Tibial artery (tissue), 4 donors: ENCODE measurements around the gene WNK3.

Experiments used
- DNase-seq, 2 donors: peaks; one replicate each; pipeline ENCODE4 v3.0.0-alpha.2; 2019
- H3K27ac ChIP-seq, 2 donors: fragments of 200-600 bp; sonication (generic) in 1 of 2; 1 replicate in 1 of 2; 2 replicates in 1 of 2; pipeline ENCODE4 v1.5.1; 2018 to 2019; ENCODE audit warnings: mild to moderate bottlenecking in 1 of 2
- H3K27me3 ChIP-seq, 2 donors: fragments of 200-600 bp; sonication (generic) in 1 of 2; one replicate each; pipeline versions ENCODE4 v1.5.1 to v1.6.0; 2016 to 2019
- H3K36me3 ChIP-seq, 3 donors: fragments of 200-600 bp; sonication (generic) in 2 of 3; one replicate each; pipeline ENCODE4 v1.5.1; 2016 to 2019; ENCODE audit warnings: mild to moderate bottlenecking in 2 of 3
- H3K4me1 ChIP-seq, 4 donors: fragments of 200-600 bp; sonication (generic) in 2 of 4; 1 replicate in 3 of 4; 2 replicates in 1 of 4; pipeline ENCODE4 v1.5.1; 2016 to 2019
- H3K4me3 ChIP-seq, 2 donors: fragments of 200-600 bp; sonication (generic) in 1 of 2; 1 replicate in 1 of 2; 2 replicates in 1 of 2; pipeline ENCODE4 v1.5.1; 2018 to 2019; ENCODE audit warnings: mild to moderate bottlenecking in 2 of 2
- H3K9me3 ChIP-seq, 3 donors: fragments of 200-600 bp; sonication (generic) in 1 of 3; one replicate each; pipeline ENCODE4 v1.5.1; 2016 to 2019
- intact Hi-C: fragments of 100-400 bp; cut with DNase I; formaldehyde crosslinking; loops from one replicate; pipeline ENCODE4 v1.15.0; 2023; ENCODE audit warnings: low total_unique reads
- TF ChIP-seq, protein P1 (sequence below), 2 experiments: fragments of 200-600 bp in 1 of 2; fragments of 450-650 bp in 1 of 2; IDR thresholded peaks; one replicate each; pipeline ENCODE4 v1.5.1; 2017 to 2019; ENCODE audit warnings: antibody characterized with exemption in 2 of 2, mild to moderate bottlenecking in 1 of 2, moderate library complexity in 1 of 2

WNK3 gene

DNA sequence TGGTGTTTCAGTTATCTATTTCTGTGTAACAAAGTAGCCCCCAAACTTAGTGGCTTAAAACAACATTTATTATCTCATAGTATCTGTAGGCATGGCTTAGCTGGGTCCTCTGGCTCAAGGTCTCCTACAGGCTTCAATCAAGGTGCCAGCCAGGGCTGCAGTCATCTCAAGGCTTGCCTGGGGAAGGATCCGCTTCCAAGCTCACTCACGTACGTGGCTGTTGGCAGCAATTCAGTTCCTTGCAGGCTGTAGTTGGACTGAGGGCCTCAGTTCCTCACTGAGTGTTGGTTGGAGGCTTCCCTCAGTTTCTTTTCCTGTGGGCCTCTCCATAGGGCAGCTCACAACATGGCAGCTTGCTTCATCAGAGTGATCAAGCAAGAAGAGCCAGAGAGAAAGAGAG lies 184.1 kb downstream of the WNK3 start:
- TF ChIP-seq, protein P1, sequence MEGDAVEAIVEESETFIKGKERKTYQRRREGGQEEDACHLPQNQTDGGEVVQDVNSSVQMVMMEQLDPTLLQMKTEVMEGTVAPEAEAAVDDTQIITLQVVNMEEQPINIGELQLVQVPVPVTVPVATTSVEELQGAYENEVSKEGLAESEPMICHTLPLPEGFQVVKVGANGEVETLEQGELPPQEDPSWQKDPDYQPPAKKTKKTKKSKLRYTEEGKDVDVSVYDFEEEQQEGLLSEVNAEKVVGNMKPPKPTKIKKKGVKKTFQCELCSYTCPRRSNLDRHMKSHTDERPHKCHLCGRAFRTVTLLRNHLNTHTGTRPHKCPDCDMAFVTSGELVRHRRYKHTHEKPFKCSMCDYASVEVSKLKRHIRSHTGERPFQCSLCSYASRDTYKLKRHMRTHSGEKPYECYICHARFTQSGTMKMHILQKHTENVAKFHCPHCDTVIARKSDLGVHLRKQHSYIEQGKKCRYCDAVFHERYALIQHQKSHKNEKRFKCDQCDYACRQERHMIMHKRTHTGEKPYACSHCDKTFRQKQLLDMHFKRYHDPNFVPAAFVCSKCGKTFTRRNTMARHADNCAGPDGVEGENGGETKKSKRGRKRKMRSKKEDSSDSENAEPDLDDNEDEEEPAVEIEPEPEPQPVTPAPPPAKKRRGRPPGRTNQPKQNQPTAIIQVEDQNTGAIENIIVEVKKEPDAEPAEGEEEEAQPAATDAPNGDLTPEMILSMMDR (IDR thresholded peaks at IDR 0.05): no peak
- Histone ChIP-seq H3K4me3 (no peak overlapping the region), H3K27me3 (no peaks in the 10 kb centered on the region), H3K27ac (no peak overlapping the region), H3K9me3 (no peaks in the 10 kb centered on the region), H3K4me1 (peaks cover 0 to 6% (median 0%) of the 10 kb centered on the region in 4 donors), H3K36me3 (no peaks in the 10 kb centered on the region)
- no peak for DNase-seq
- intact Hi-C loops: no loop called here

DNA sequence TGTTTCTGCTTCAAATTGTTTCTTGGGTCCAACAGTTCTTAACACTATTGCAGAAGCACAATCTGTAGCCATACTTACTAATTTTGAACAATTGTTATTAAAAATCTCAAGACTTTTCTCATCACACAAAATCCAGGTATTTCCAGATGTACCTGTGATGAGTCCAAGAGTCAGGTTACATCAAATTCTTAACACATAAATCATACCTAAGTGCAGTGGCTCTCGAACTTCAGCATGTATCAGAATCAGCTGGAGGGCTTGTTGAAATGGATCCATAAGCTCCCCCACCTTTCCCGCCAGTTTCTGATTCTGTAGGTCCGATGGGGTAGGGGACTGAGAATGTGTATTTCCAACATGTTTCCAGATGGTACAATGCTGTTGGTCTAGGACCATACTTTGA lies 185.4 kb downstream of the WNK3 start:
- H3K4me3 ChIP-seq: no peak overlapping the region
- no peaks in the 10 kb centered on the region for H3K36me3 ChIP-seq
- no peaks in the 10 kb centered on the region for H3K4me1 ChIP-seq

DNA sequence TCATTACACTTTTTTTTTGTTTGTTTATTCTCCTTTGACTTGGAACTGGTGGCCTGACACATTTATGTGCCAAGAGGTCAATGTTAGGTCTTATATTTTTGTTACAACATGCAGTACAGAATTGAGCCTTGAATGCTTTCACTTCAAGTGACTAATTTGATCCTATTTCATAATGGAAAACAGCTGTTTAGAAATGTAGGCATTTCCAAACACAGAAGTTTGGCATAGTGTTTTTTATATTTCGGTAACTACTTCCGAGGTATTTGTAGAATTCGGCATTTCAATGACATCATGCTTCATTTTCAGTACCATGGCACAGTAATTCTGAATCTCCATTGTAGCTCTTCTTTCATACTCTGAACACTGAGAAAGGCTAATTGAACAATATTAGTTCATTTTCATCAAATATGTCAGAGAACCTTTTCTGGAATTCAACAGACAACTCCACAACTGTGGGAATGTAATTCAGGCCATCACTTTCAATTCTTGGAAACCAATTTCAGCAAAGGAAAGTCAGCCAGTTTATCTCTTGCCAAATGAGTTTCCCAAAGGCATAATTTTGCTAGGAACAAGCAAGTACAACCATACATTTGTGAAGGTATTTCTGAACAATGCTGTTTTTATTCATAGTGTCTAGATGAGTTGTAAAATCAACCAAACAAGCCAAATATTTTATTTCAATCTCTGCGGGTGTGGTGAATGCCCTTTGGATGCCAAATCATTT lies 186.2 kb downstream of the WNK3 start:
- DNase-seq: no peak
- no peaks in the 10 kb centered on the region for H3K27me3 ChIP-seq
- no peaks in the 10 kb centered on the region for H3K9me3 ChIP-seq
- TF ChIP-seq, protein P1 (IDR thresholded peaks at IDR 0.05): no peak
- intact Hi-C loops: no loop called here
- H3K4me1 ChIP-seq: no peaks in the 10 kb centered on the region
- no peaks in the 10 kb centered on the region for H3K36me3 ChIP-seq
- no peak overlapping the region for H3K4me3 ChIP-seq
- no peak overlapping the region for H3K27ac ChIP-seq

More for the DNA sequence above, 185.4 kb downstream of the WNK3 start:
- intact Hi-C loops: no loop called here
- TF ChIP-seq, protein P1 (IDR thresholded peaks at IDR 0.05): no peak
- Histone ChIP-seq H3K27ac (no peak overlapping the region), H3K9me3 (no peaks in the 10 kb centered on the region), H3K27me3 (no peaks in the 10 kb centered on the region)
- no peak for DNase-seq

DNA sequence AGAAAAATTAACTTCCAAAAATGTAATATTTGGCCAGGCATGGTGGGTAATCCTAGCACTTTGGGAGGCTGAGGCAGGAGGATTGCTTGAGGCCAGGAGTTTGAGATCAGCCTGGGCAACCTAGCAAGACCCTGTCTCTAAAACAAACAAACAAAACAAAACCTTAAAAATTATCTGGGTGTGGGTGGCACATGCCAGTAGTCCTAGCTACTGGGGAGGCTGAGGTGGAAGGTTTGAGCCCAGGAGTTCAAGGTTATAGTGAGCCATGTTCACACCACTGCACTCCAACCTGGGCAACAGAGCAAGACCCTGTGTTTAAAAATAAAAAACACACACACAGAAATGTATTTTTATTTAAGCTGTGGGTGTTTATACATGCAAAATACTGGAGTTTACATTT lies 186.8 kb downstream of the WNK3 start:
- no peak overlapping the region for H3K27ac ChIP-seq
- no peak overlapping the region for H3K4me3 ChIP-seq
- no peaks in the 10 kb centered on the region for H3K4me1 ChIP-seq
- DNase-seq: no peak
- H3K9me3 ChIP-seq: no peaks in the 10 kb centered on the region
- TF ChIP-seq, protein P1 (IDR thresholded peaks at IDR 0.05): no peak
- H3K36me3 ChIP-seq: no peaks in the 10 kb centered on the region
- H3K27me3 ChIP-seq: no peaks in the 10 kb centered on the region
- intact Hi-C loops: no loop called here

DNA sequence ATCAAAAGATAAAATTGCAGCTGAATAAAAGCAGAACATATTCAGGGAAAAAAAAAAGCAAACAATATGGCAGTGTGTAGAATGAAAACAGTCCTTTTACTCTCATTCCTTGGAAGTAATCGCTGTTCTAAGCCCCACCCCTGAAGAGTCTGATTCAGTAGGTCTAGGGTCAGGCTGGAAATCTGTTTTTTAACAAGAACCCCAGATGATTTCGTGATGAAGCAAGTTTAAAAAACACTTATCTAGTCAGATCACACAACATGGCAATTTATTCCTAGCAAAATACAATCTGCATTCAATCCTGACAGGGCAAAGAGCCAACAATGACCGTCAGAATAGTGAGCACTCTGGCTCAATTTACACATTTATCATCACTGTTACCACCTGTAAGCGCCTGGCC lies 190.9 kb downstream of the WNK3 start:
- intact Hi-C loops: no loop called here
- H3K4me1 ChIP-seq: no peaks in the 10 kb centered on the region
- DNase-seq: no peak
- H3K4me3 ChIP-seq: no peak overlapping the region
- H3K9me3 ChIP-seq: no peaks in the 10 kb centered on the region
- TF ChIP-seq, protein P1 (IDR thresholded peaks at IDR 0.05): no peak
- H3K27ac ChIP-seq: no peak overlapping the region
- no peaks in the 10 kb centered on the region for H3K36me3 ChIP-seq
- H3K27me3 ChIP-seq: no peaks in the 10 kb centered on the region
